ENCODE results near the gene MRPL10.

The MRPL10 gene

GRCh38 chr17:47844814-47845715, 13.7 kb upstream of the MRPL10 start:
- no peak for DNase-seq (ENCODE audit: low spot score)
- TF ChIP-seq CTCF (IDR thresholded peaks at IDR 0.05; ENCODE audit: borderline replicate concordance, control extremely low read depth, extremely low read depth, insufficient read depth, missing control alignments), result no peak
- in situ Hi-C loops (cut with MboI; ENCODE audit: low sequenced_read_pairs, unreplicated experiment), result loop anchor here (5.0 kb wide), 1 partner anchor 47 kb away; no protein-coding TSS in a partner anchor

- TF ChIP-seq CTCF (IDR thresholded peaks at IDR 0.05; ENCODE audit: borderline replicate concordance, control extremely low read depth, extremely low read depth, insufficient read depth, missing control alignments), result no peak
- no peak for DNase-seq (ENCODE audit: low spot score)
- in situ Hi-C loops (cut with MboI; ENCODE audit: low sequenced_read_pairs, unreplicated experiment), result loop anchor here (5.0 kb wide), 1 partner anchor 48 kb away; no protein-coding TSS in a partner anchor
These were observed 12.9 kb upstream of the MRPL10 start for GRCh38 chr17:47844227-47844626.

- DNase-seq (ENCODE audit: low spot score), result no peak
- in situ Hi-C loops (cut with MboI; ENCODE audit: low sequenced_read_pairs, unreplicated experiment), result loop anchor here (5.0 kb wide), 1 partner anchor 49 kb away; no protein-coding TSS in a partner anchor
- no peak for TF ChIP-seq CTCF (IDR thresholded peaks at IDR 0.05; ENCODE audit: borderline replicate concordance, control extremely low read depth, extremely low read depth, insufficient read depth, missing control alignments)
These were observed 12.0 kb upstream of the MRPL10 start for GRCh38 chr17:47843391-47843730.

GRCh38 chr17:47841488-47842291, 10.3 kb upstream of the MRPL10 start:
- in situ Hi-C loops (cut with MboI; ENCODE audit: low sequenced_read_pairs, unreplicated experiment), result loop anchor here (5.0 kb wide), 1 partner anchor 51 kb away; no protein-coding TSS in a partner anchor
- no peak for DNase-seq (ENCODE audit: low spot score)
- TF ChIP-seq CTCF (IDR thresholded peaks at IDR 0.05; ENCODE audit: borderline replicate concordance, control extremely low read depth, extremely low read depth, insufficient read depth, missing control alignments), result no peak

GRCh38 chr17:47840742-47841487, 9.6 kb upstream of the MRPL10 start, which contains the start of gene SCRN2:
Gene SCRN2 (minus strand): TSS chr17:47841273. CDS start chr17:47840843, 430 bp downstream.
- DNase-seq (ENCODE audit: low spot score), result peak; percentile 95
- in situ Hi-C loops (cut with MboI; ENCODE audit: low sequenced_read_pairs, unreplicated experiment), result loop anchor here (5.0 kb wide), 1 partner anchor 51 kb away; no protein-coding TSS in a partner anchor
- peak; percentile 94 for TF ChIP-seq CTCF (IDR thresholded peaks at IDR 0.05; ENCODE audit: borderline replicate concordance, control extremely low read depth, extremely low read depth, insufficient read depth, missing control alignments)
